ENCODE measurements around the gene CFAP61.

- TF ChIP-seq CTCF (IDR thresholded peaks at IDR 0.05) (no peak), POLR2A (IDR thresholded peaks at IDR 0.05) (no peak)
Measured at GRCh38 chr20:20363799-20364592, 311.7 kb downstream of the CFAP61 start.
